LoVo (cell line): ENCODE measurements around the gene CDH13.

Experiments used
- DNase-seq: peaks from one replicate; pipeline ENCODE4 v3.0.0-alpha.2; 2016; ENCODE audit warnings: low spot score

Gene CDH13

DNA sequence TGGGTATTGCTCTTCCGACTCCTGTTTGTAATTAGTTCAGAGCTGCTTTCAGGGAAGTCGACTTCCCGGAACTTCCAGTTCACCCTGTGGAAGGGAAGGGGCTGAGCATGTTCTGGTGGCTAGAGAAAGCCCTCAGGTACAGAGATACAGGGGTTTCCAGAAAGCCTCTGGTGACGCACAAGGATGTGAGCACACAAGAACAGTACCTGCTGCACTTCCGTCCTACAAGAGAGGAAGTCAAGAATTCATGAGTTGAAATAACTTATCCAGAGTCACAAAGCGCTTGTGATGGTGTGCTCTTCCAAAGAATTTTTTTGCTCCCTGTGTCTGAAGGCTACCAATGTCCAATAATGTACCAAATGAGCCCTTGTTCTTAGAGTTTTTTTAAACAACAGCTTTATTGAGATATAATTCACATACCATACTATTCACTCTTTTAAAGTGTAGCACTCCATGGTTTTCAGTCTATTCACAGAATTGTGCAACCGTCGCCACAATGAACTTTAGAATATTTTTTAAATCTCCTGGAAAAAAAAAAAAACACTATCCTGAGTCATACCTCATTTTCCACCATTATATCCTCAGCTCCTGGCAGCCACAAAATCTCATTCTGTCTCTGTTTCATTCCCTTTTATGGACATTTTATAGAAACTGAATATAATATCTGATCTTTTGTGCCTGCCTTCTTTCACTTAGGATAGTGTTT is 327.6 kb downstream of the CDH13 start:
- no peak for DNase-seq

DNA sequence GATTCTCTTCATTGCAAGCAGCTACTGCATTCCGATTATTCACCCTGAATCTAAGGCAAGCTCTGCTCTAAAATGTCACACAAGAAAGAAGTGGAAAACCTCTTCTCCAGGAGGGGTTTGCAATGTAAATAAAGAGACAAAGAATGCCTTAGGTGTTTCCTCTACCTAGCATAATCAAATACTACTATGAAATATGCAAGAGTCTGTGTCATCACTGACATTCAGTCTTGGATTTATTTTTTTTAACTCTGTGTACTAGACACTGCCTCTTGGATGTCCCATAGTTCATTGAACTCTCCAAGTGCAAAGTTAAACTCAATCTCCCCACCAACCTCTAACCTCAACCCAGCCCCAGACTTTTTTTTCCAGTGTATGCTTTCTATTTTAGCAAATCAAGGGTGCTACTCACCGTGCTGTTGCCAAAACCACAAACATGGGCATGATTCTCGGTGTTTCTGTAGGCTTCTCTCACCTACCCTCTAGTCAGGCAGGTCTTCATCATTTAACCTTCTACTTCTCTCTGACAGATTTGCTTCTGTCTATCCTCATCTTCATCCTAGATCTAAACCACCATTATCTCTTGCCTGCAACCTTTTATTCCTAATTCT is 329.1 kb downstream of the CDH13 start:
- DNase-seq = no peak

DNA sequence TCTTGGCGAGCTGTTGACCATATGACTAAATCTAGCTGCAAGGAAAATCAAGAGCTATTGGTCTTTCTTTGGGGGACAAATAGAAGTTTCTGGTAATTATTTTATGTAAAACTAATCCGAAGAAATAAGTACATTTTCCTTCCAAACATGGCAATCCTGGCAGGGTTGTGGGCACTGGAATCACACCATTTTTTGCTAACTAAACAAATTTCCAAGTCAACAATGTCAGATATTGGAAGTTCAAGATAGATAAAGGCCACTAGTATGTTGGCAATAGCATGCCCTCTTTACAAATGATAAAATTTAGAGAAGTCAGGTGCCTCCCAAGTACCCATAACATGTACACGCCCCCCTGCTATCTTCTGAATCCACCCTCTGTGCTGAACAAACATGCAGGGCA is 330.4 kb downstream of the CDH13 start:
- no peak for DNase-seq

DNA sequence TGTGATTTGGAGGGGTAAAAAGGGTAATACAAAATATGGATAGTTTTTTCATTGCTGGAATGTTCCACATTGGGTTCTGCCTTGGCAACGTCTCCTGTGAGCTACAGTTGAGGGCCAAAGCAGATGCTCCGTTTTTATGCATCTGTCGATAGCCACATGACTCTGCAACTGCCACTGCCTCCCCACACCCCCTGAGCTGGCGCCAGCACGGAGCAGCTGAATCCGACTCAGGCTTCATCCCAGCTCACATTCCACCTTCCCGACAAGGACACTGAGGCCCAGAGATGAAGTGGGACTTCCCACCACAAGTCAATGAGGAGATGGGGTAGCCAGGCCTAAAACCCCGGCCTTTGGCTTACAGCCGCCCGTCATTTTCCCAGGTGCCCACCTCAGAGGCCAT is 334.1 kb downstream of the CDH13 start:
- no peak for DNase-seq

DNA sequence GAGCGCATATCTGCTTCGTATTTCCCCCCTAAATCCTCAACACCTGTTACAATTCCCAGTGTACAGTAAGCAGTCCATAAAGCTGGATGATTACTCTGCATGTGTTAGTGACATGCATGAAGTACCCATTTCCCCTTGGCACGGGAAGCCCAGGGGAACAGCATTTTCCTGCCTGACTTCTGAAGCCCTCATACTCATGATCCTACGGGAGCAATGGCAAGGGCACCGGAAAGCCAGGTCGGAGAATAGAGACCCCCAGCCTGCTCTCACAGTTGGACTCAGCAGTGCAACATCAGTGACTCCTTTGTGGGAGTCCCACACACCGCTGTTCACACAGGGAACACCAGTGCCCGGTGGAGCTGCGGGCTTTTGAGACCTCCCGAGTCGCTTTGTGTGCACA is 336.9 kb downstream of the CDH13 start:
- DNase-seq = no peak

DNA sequence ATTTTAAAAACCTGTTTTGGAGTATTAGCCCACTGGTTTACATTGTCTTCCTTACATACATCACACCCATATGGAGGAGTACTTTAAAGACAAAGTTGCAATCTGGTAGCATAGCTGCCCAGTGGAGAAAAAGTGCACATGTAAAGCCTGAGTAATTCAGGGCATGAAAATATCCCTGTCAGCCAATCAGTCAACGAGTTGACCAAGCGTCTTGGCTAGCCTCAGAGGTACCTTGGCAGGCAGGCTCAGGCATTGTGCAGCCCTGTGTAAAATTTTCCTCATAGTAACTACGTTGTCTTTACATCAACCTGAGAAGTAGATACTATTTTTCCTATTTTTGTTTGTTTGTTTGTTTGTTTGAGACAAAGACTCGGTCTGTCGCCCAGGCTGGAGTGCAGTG is 339.0 kb downstream of the CDH13 start:
- no peak for DNase-seq

DNA sequence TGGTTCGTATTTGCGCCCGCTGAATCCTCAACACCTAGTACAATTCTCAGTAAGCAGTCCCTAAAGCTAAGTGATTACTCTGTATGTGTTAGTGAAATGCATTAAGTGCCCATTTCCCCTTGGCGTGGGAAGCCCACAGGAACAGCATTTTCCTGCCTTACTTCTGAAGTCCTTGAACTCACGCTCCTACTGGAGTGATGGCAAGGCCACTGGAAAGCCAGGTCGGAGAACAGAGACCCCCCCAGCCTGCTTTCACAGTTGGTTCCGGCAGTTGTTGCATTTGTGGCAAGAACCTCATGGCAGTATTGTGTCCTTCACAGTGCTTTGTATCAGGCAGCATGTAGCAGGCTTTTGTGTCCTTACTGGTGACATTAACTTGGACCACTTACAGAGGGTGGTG is 340.7 kb downstream of the CDH13 start:
- no peak for DNase-seq

DNA sequence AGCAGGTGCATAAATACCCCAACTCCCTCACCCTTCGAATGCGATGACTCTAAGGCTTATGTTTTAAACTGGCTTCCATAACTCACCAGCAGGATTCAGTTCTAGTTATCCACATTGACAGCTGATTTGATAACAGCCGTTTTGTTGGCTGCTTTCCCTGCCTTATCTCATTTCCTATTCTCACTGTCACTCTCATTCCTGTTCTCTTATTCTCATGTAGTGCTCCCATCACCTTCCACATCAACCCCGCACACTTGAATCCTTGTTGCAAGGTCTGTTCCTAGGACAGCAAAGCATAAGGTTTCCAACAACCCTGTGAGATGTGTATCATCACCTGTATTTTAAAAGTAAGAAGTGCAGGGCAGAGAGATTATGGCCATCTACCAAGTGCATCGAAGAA is 344.4 kb downstream of the CDH13 start:
- DNase-seq = no peak

DNA sequence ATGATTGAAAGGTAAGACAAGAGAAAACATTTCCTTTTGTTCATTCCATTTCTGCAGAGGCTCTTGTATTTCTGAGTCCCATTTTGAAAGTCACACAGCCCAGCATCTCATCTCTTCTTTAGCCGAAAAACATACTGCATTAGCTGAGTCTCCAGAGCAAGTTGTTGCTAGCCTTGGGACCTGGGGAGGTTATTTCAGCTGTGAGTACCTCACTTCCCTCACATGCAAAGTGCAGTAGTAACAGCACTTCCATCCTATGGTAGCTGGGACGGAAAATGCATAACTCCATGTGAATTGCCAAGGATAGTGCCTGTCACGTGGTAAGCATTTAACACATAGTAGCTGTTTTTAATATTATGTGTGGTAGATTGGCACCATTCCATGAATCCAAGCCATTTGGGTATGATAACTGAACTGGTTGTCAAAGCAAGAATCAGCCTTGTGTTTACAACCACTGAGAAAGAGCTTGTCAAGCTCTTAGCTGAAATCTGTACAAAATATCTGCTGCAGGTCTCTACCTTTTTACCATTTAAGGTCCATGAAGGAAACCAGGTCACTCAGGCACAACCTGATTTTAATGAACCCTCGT is 345.7 kb downstream of the CDH13 start:
- no peak for DNase-seq

DNA sequence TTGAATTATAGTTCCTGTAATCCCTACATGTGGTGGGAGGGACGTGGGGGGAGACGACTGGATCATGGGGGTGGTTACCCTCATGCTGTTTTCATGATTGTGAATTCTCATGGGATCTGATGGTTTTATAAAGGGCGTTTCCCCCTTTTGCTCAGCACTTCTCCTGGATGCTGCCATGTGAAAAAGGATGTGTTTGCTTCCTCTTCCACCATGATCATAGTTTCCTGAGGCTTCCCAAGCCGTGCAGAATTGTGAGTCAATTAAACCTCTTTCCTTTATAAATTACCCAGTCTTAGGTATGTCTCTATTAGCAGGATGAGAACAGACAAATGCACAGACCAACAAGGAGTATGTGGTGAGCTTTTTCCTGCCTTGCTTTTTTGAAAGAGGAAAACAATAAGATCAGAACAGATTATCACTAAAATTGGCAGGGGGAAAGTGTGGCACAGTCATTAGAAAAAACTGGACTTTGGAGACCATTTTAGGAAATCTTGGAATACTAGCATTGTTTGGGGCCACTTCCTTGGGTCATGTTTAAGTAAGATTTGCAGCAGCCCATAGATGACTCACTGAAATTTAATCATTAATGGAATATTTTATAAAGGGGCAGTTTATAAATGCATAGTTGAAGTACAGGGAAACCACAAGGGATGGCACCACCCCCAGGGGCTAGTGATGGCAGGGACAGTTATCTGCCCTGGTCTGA is 352.8 kb downstream of the CDH13 start:
- DNase-seq = no peak

DNA sequence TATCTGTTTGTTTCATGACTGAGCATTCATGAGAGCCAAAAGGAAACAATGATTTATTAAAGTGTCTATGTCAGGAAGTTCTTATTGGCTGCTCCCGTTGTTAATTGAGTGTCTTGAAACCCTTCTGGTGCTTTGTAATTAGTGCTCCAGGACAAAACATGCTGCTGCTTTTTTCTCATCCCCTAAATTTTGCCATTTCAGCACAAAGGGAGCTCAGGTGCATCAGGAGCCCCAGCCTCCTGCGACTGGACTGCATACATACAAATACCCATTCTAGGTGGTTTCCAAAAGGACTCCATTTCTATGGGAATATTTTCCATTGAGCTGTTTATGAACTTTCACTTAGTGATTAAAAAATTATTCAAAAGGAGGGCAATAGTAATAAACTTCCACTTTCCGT is 354.0 kb downstream of the CDH13 start:
- no peak for DNase-seq

DNA sequence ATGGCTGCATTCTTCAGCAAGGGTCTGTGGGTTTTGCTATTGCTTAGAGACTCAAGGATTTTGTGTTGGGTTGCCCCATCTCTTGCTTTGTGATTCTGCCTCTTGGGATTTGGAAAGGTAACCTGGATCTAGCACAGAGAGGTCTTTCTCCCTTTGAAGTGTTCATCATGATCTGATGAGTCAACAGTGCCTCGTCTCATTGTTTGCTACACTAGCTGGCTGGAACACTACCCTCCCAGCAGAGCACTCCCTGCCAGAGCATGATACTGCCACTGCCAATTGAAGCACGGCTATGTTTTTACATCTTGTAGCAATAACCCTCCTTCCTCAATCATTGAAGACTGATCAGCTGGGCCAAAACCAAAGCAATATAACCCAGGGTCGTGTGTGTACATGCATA is 361.0 kb downstream of the CDH13 start:
- no peak for DNase-seq

DNA sequence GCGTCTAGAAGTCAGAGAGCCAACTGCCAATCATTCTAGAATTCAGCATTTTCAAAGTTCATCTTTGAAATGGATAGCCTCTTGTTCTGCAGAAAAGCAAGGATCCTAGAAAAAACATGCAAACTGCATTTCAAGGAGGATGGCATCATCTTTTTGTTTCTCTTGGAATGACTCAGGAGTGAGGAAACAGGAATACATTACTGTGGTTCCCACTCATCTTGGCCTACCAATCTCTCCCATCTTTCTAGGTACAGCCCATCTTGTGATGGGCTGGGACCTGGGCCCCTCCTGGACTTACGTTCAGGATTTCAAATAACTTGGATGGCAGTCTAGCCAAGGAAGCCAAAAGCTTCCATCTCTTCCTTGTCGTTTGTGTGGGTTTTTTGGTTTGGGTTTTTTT is 363.4 kb downstream of the CDH13 start:
- no peak for DNase-seq

DNA sequence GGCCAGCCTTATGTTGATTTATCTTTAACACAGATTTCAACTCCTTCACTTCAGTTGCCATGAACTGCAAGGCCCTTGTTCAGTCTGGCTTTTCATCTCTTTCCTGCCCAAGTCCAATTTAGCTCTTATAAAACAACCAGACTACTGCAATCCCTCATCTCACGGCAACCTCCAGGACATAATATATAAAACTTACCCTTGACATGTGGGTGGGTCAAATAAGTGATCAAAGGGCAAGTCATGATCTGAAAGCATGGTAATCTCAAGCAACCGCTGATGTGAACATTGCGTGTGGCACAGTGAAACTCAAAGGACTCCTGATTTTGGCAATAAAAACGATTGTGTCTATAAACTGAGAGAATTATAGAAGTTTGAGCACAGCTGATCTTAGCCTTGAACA is 364.6 kb downstream of the CDH13 start:
- no peak for DNase-seq

DNA sequence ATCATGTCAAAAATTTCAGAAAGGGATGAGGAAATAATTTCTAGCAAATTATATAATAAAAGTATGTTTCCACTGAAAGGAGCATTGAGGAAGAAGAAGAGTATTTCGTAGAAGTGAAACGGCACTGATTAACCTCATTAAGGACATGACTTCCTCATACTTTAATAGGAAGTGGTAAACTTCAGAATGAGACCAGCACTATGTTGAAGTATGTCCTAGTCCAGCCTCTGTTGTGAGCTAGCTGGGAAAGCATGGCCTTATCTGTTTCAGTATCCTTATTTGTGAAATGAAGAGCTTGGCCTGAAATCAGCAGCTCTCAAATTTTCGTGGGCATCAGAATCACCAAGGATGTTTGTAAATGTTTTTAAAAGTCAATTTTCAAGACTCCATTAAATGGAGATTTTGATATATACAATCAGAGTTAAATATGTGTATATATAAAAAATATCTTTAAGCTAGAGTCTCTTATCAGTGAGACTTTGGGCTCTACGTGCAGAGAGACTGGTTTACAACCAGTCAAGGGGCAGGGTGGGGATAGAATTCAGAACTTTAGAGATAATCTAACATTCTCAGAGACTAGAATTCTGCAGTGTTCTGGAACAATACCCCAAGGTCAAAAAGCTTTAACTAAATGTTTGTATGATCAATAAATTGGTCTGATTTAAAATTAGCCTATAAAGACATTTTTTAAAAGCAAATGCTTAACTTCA is 365.4 kb downstream of the CDH13 start:
- DNase-seq = no peak

DNA sequence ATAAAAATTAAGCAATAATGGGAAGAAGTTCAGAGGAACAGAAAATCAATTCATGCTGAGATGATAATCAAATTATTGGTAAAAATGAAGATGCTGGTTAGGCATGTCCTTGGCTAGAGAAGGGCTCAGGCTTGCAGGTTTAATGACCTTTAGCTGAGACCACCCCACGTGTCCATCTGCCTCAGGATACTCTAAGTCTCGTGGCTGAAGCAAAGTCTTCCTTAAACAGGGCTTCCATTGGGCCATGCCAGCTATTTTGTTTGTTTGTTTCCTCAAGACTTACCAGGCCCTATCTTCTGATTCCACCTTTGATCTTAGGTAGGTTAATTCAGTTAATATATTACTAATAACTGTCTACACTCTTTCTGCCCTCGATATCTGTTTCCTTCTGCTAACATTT is 366.0 kb downstream of the CDH13 start:
- DNase-seq = no peak

DNA sequence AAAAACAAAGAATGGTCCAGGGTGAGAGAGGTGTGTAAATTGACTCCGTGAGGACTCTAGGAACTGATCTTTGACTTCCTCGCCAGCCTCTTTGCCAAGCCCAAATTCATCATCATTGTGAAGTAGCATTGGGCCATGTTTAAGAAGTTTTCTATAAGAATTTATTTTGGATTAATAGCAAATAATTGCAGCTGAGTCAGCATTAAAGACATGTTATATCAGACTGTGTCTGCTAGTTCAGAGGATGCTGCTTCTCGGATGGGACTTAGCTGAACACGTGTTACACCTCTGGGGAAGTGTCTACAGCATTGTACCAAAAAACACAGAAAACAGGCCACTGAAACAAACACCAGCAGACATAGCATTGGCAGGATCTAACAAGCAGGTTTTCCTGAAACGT is 366.6 kb downstream of the CDH13 start:
- DNase-seq = no peak

DNA sequence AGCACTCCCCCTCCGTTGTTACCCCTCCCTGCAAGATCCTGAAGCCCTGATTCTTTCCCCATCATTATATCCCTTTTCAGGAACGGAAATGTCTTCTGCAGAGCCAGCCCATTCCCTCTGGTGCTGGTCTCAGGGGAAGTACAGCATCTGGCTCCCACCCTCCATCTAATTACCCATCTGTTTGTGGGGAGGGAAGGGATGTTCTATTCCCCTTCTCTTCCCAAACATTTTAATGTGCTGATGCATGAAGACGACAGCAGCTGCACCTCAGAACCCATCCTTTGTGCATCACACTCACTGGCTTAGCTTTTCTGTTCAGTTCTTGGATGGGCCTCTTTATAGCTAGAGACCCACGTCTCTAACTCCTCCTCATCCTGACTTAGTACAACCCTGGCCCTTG is 367.2 kb downstream of the CDH13 start:
- no peak for DNase-seq

DNA sequence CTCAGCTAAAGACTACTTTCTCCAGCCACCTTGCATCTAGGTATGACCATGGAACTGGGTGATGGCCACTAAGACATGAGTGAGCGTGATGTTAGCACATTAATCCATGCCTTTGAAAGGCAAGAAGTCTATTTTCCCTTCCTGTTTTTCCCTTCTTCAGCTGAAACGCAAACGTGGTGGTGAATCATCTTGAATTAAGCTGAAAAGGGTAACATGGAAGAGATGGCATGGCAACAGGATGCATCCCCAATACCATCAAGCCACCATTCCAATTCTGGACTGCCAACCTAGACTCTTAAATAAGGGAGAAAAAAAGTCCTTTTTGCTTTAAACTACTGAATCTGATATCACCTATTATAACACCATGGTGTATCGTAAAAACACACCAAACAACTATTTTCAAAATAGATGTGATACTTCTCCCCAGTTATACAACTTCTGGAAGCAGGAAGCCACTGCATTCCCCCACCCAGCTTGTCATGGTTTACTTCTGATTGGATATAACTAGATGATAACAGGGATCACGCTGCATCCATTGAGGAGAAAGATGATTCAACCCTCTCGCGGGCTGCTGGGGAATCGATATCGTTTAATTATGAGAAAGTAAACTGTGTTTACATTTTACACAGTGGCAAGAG is 368.6 kb downstream of the CDH13 start:
- DNase-seq = no peak

DNA sequence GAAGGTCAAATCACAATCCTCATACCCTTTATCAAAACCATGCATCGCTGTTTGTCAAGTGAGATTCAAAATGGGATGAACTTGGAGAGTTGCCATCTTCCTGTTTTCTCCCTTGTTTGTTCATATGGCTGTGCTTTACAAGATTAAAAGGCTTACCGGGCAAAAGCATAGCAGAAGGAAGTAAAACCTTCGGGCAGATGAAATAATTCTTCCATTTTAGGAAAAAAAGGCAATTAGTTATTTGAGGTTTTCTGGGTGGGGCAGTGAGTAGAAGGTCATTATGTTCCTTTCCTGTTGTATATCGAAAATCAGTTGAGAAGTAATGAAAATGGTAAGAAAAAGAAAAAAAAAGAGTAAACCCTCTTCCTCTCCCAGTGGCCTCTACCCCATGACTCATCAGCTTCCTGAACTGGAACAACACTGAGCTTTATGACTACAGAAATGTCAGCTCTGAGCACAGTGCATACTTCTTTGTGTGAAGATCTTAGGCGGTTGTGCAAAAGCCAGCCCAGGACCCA is 369.2 kb downstream of the CDH13 start:
- peak; percentile 63 for DNase-seq

DNA sequence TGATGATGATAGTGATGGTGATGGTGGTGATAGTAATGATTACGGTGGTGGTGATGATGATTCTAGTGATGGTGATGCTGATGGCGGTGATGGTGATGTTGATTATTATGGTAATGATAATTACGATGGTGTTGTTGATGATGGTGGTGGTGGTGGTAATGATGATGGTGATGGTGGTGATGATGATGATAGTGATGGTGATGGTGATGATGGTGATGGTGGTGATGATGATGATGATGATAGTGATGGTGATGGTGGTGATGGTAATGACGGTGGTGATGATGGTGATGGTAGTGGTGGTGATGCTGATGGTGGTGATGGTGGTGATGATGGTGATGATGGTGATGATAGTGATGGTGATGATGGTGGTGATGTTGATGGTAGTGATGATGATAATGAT is 370.0 kb downstream of the CDH13 start:
- no peak for DNase-seq

DNA sequence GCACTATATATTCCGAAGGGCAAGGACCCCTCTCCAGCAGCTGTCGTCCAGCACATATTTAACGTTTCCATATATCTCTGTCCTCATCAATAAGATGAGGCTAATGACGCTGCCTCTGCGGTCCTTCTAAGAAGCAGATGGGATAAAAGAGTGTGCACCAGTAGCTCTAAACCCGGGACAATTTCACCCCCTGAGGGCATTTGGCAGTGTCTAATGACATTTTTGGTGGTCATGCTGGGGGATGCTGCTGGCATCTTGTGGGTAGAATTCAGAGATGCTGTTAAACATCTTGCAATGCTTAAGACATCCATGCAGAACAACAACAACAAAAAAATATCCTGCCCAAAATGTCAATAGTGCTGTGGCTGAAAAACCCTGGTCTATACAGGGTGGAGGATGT is 372.9 kb downstream of the CDH13 start:
- no peak for DNase-seq
